HEK293T (cell line): ENCODE results near the gene RAB11FIP3.

Experiments
- BHLHE40 ChIP-seq: fragments of 450-650 bp; IDR thresholded peaks from 2 replicates; pipeline ENCODE4 v1.6.1; 2016; ENCODE audit warnings: mild to moderate bottlenecking, moderate library complexity, borderline replicate concordance
- FOXM1 ChIP-seq: fragments of 450-650 bp; IDR thresholded peaks from 2 replicates; pipeline ENCODE4 v1.6.1; 2017; ENCODE audit warnings: mild to moderate bottlenecking, borderline replicate concordance
- HDGF ChIP-seq: fragments of 450-650 bp; IDR thresholded peaks from 2 replicates; pipeline ENCODE4 v1.6.1; 2017; ENCODE audit warnings: antibody characterized with exemption, borderline replicate concordance
- ZNF384 ChIP-seq: fragments of 450-650 bp; IDR thresholded peaks from 2 replicates; pipeline ENCODE4 v1.6.1; 2016

DNA sequence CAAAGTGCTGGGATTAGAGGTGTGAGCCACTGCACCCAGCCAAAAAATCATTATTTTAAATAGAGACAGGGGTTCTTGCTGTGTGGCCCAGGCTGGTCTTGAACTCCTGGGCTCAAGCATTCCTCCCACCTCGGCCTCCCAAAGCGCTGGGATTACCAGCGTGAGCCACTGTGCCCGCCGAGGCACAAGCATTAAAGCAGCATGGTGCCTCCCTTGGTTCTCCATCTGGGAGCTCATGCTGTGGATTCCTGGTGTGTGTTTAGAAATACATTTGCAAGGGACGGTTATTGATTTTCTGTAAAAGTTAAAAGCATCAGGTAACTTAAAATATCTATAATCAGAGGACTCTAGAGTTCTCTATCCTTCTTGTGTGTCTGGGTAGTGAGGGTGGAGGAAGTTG lies 87.4 kb downstream of the RAB11FIP3 start:
- no peak for TF ChIP-seq HDGF
- TF ChIP-seq BHLHE40, result no peak
- TF ChIP-seq ZNF384, result no peak
- TF ChIP-seq FOXM1, result no peak
